Activated naive CD4-positive, alpha-beta T cell treated with anti-CD3 and anti-CD28 coated beads, Interleukin-2, amount 50 U/mL, for 16 hours (primary cell): ENCODE results near the gene DAB1.
"Not testable (repeated sequence)": the region's sequence is repeated elsewhere in the genome, so short reads cannot be mapped to it uniquely, and the experiment has no call there.

Experiments
- DNase-seq: peaks from one replicate; pipeline ENCODE4 v3.0.0-alpha.2; 2020

DAB1 gene

GRCh38 chr1:57269630-57270225 lies 154.1 kb downstream of the DAB1 start:
- DNase-seq = no peak

GRCh38 chr1:57265104-57265503 lies 158.8 kb downstream of the DAB1 start:
- DNase-seq = no peak

GRCh38 chr1:57262472-57262871 lies 161.4 kb downstream of the DAB1 start:
- no peak for DNase-seq

- DNase-seq = no peak
These were observed 165.1 kb downstream of the DAB1 start for GRCh38 chr1:57258557-57259325.

GRCh38 chr1:57255945-57256344 lies 167.9 kb downstream of the DAB1 start:
- no peak for DNase-seq

- DNase-seq = no peak
These were observed 169.8 kb downstream of the DAB1 start for GRCh38 chr1:57254022-57254421.

- no peak for DNase-seq
These were observed 171.1 kb downstream of the DAB1 start for GRCh38 chr1:57252597-57253294.

GRCh38 chr1:57250021-57250420 lies 173.8 kb downstream of the DAB1 start:
- no peak for DNase-seq

- DNase-seq = no peak
These were observed 174.3 kb downstream of the DAB1 start for GRCh38 chr1:57249511-57249910.

GRCh38 chr1:57248830-57249229 lies 175.0 kb downstream of the DAB1 start:
- no peak for DNase-seq

- no peak for DNase-seq
These were observed 185.6 kb downstream of the DAB1 start for GRCh38 chr1:57238233-57238781.

GRCh38 chr1:57235730-57236510 lies 187.9 kb downstream of the DAB1 start:
- DNase-seq = no peak

GRCh38 chr1:57234459-57234858 lies 189.4 kb downstream of the DAB1 start:
- no peak for DNase-seq

- no peak for DNase-seq
These were observed 191.4 kb downstream of the DAB1 start for GRCh38 chr1:57232500-57232899.

GRCh38 chr1:57229998-57230397 lies 193.9 kb downstream of the DAB1 start:
- no peak for DNase-seq

GRCh38 chr1:57229076-57229475 lies 194.8 kb downstream of the DAB1 start:
- DNase-seq = no peak

- DNase-seq = no peak
These were observed 201.1 kb downstream of the DAB1 start for GRCh38 chr1:57222801-57223200.

GRCh38 chr1:57222307-57222706 lies 201.6 kb downstream of the DAB1 start:
- no peak for DNase-seq

- not testable (repeated sequence) for DNase-seq
These were observed 203.0 kb downstream of the DAB1 start for GRCh38 chr1:57220905-57221304.

GRCh38 chr1:57218487-57219079 lies 205.3 kb downstream of the DAB1 start:
- DNase-seq = no peak

GRCh38 chr1:57217905-57218304 lies 206.0 kb downstream of the DAB1 start:
- DNase-seq = no peak

- DNase-seq = no peak
These were observed 208.8 kb downstream of the DAB1 start for GRCh38 chr1:57214951-57215575.
